ENCODE results near the gene NXPE3.
A peak's percentile ranks its signal among the peaks of the same experiment; 100 is the strongest.

Gene NXPE3

GRCh38 chr3:101829874-101830273, 50.9 kb downstream of the NXPE3 start:
- peak; percentile 25 for DNase-seq

DNA sequence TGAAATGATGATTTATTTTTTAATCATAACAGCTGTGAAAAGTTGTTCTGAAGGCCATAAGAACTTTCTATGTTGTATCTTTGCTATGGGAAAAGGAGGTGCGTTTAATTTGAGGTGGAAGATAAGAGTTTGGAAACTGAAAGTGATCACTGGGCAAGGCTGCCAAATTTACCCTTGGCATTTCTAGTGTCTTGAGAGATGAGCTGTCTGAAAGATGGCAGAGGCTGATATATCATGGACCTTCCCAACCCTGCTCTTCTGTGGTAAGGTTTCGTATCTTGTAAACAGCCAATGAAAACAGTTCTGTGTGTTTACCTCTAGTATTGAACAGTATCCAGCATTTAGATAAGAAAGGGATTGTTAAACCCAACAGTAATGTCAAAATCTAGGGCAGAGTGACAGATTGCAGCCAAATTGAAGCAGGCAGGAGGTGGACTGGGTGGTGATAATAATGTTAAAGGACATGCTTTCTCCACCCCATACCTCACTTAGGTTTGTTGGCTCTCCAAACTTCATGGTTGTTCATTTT, 54.5 kb downstream of the NXPE3 start:
- peak; percentile 25 for DNase-seq

GRCh38 chr3:101835676-101836075, 56.7 kb downstream of the NXPE3 start:
- DNase-seq: no peak

DNA sequence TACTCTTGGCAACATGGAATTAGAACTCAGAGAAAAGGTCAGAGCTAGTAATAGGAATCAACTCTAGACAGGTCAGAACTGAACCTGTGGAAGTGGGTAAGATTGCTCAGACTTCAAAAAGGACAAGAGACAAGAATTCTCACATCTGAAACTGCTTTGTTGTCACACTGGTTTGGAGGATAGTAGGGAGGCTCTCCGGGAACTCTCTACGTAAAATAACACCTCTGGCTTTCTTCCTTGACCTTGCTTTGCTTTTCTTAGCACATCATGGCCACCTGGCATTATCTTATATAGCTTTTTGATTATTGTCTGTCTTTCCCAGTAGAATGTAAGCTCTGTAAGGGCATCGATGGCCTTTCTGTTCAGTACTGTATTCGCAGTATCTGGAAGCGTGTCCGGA, 57.1 kb downstream of the NXPE3 start:
- no peak for DNase-seq

GRCh38 chr3:101836652-101837598, 57.9 kb downstream of the NXPE3 start:
- DNase-seq: no peak

- no peak for DNase-seq
Measured at GRCh38 chr3:101838691-101839090, 59.7 kb downstream of the NXPE3 start.

DNA sequence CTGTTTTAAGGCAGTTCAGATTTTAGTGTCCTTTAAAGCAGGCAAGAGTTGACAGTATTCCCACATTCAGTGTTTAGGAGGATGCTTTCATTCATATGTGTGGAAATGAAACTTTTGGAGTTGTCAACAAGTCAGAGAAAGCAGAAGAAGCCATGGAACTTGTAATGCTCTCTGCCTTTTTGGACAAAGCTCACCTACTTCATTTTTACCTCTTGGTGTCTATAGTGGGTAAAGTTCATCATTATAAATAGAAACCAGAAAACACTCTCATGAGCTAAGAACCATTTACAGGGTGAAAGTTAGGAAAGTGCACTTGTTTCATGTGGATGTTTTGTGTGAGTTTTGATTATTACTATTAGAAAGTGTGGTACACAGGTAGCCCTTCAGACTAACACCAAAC, 61.1 kb downstream of the NXPE3 start:
- DNase-seq: no peak

GRCh38 chr3:101842245-101842934, 63.4 kb downstream of the NXPE3 start:
- no peak for DNase-seq

GRCh38 chr3:101842935-101843330, 63.9 kb downstream of the NXPE3 start:
- DNase-seq: no peak

DNA sequence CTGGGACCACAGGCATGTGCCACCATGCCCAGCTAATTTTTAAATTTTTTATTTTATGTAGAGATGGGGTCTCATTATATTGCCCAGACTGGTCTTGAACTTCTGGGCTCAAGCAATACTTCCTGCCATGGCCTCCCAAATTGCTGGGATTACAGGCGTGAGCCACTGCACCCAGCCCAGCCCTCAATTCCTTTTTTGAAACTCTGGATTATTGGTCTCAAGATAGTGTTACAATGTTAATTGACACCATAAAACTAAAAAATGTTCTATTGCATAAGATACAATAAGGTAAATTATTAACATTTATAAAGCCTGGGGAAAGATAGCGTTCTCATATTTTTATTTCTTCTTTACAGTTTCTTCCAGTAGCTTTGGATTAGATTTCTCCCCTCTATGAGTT, 66.4 kb downstream of the NXPE3 start:
- DNase-seq: no peak

GRCh38 chr3:101846709-101847108, 67.7 kb downstream of the NXPE3 start:
- no peak for DNase-seq

GRCh38 chr3:101847328-101847727, 68.3 kb downstream of the NXPE3 start:
- no peak for DNase-seq

GRCh38 chr3:101848326-101848725, 69.3 kb downstream of the NXPE3 start:
- DNase-seq: no peak

GRCh38 chr3:101848754-101849713, 70.0 kb downstream of the NXPE3 start, which contains the start of gene NFKBIZ:
Gene NFKBIZ (plus strand): TSS chr3:101849514. CDS start chr3:101849629, 115 bp downstream.
- peak; percentile 97 for DNase-seq

- DNase-seq: peak; percentile 57
Measured at GRCh38 chr3:101849714-101850245, 70.8 kb downstream of the NXPE3 start.

DNA sequence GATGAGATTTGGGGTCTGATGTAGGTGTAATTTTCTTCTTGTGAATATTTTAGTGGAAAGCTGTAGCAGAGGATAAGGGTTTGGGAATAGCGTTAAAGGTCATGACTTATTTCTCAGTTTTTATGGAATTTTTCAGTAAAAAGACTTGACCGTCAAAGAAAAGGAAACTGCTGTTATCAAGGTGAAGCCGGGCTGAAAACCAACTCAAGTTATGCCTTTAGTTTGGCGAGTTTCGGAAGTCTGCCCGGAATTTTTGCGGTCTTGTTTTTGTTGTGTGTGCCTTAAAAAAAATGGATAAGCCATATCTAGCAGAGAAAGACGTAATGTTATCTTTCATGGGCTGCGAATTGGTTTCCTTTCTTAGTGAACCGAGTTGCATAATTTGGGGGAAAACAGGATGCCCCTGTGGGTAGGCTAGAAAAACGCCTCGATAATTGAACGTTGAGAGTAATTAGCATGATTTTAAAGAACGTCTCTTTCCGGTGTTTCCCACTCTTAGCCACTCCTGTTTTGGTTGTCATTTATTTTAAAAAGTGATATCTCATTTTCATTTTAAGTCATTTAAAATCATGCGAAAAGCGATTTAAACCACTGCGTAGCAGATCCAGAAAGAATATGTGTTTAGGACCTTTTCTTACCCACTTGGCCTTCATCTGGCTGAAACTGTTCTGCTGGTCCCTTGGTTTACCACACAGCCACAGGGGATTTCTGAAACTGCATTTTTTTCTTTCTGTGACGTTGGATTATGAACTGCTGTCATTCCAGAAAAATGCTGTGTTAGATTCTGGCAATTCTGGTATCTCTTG, 71.4 kb downstream of the NXPE3 start:
- peak; percentile 87 for DNase-seq

DNA sequence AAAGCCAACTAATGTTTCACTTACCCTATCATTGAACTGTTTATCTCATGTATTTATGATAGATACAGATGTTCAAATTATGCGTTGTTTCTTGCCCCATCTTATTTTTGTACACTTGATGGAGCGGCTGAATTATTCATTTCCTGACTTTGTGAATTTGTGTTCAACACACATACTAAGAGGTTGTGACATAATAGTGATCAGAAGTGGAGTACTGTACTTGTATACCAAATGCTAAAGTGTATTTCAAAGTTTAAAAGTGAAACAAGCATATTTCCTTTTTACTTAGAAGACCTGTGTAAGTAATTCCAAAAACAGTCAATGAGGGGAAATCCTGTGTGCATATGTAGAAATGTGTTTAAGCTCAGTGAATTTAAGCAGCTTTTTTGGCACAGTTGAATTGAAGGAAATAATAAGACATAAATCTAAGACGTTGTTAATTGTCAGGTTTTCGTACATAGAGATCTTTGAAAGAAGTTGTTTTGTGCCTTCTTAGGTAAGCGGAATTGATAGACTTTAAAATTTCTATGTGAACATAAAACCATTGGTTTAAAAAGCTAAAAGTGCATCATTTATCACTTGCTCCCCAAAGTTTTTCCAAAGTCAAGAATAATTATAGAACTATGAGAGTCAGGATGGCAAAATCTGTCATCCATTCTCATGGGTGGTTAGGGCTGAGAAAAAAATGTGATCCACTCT, 72.2 kb downstream of the NXPE3 start:
- no peak for DNase-seq

- DNase-seq: peak; percentile 43
Measured at GRCh38 chr3:101851850-101852714, 73.1 kb downstream of the NXPE3 start.

GRCh38 chr3:101852983-101853840, 74.2 kb downstream of the NXPE3 start:
- DNase-seq: peak; percentile 32
